B cell (primary cell): ENCODE measurements around the gene GPR108.

ENCODE experiments used
- EZH2 ChIP-seq: IDR thresholded peaks from 2 replicates; pipeline ENCODE4 v1.6.1; 2012; ENCODE audit warnings: borderline replicate concordance, low read depth, mild to moderate bottlenecking, moderate library complexity, low read length; ENCODE audit not compliant: insufficient read depth, poor library complexity, severe bottlenecking
- TF ChIP-seq, protein P1 (sequence below): fragments of 200-600 bp; IDR thresholded peaks from one replicate; pipeline ENCODE4 v1.8.0; 2022; ENCODE audit warnings: antibody characterized with exemption, mild to moderate bottlenecking

DNA sequence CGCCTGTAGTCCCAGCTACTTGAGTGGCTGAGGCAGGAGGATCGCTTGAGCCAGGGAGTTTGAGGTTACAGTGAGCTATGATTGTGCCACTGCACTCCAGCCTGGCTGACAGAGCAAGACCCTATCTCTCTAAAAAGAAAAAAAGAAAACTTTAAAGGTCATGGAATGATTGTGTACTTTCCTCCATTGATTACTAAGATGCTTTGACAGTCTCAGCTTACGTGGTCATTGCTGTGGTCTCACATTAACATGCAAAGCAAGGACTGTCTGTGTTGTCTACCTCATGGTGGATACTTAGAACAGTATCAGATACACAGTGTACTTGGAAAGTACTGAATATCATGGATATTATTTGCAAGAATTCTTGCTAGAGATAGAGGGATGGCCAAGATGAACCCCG is 53.4 kb downstream of the GPR108 start:
- TF ChIP-seq, protein P1, sequence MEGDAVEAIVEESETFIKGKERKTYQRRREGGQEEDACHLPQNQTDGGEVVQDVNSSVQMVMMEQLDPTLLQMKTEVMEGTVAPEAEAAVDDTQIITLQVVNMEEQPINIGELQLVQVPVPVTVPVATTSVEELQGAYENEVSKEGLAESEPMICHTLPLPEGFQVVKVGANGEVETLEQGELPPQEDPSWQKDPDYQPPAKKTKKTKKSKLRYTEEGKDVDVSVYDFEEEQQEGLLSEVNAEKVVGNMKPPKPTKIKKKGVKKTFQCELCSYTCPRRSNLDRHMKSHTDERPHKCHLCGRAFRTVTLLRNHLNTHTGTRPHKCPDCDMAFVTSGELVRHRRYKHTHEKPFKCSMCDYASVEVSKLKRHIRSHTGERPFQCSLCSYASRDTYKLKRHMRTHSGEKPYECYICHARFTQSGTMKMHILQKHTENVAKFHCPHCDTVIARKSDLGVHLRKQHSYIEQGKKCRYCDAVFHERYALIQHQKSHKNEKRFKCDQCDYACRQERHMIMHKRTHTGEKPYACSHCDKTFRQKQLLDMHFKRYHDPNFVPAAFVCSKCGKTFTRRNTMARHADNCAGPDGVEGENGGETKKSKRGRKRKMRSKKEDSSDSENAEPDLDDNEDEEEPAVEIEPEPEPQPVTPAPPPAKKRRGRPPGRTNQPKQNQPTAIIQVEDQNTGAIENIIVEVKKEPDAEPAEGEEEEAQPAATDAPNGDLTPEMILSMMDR, result no peak
- no peak for TF ChIP-seq EZH2
